ENCODE data around the gene RNASE4.

The RNASE4 gene

GRCh38 chr14:20644520-20644919, 39.8 kb upstream of the RNASE4 start:
- H3K4me1 ChIP-seq (ENCODE audit: low read length) = no peaks in the 10 kb centered on the region
- no peaks in the 10 kb centered on the region for H3K36me3 ChIP-seq (replicated peaks; ENCODE audit: insufficient read depth, low read length)
- no peaks in the 10 kb centered on the region for H3K9me3 ChIP-seq (replicated peaks; ENCODE audit: insufficient read depth, low read length)
- no peak overlapping the region for H3K4me2 ChIP-seq (ENCODE audit: low read depth, low read length)
- no peaks in the 10 kb centered on the region for H4K20me1 ChIP-seq (ENCODE audit: insufficient read depth, low read length)
- H2AFZ ChIP-seq (ENCODE audit: low read length) = no peak overlapping the region
- H3K9ac ChIP-seq (ENCODE audit: low read length) = no peak overlapping the region
- no peaks in the 10 kb centered on the region for H3K79me2 ChIP-seq (ENCODE audit: low read length)
- H3K27ac ChIP-seq (ENCODE audit: low read length) = no peak overlapping the region
- TF ChIP-seq CTCF (IDR thresholded peaks at IDR 0.05; ENCODE audit: low read length) = no peak
- TF ChIP-seq EZH2phosphoT487 (IDR thresholded peaks at IDR 0.05; ENCODE audit: low read length) = no peak
- no peaks in the 10 kb centered on the region for H3K9me2 ChIP-seq (replicated peaks; ENCODE audit: insufficient read depth, low read length)
- no peak for DNase-seq
- H3K27me3 ChIP-seq (replicated peaks; ENCODE audit: insufficient read depth, low read length) = no peaks in the 10 kb centered on the region
- no peak overlapping the region for H3K4me3 ChIP-seq (ENCODE audit: low read length)
- H3F3A ChIP-seq (ENCODE audit: insufficient read depth, low read length) = no peaks in the 10 kb centered on the region

GRCh38 chr14:20645481-20645880, 38.9 kb upstream of the RNASE4 start:
- TF ChIP-seq EZH2 (optimal IDR thresholded peaks at IDR 0.05; ENCODE audit: low read depth, low read length) = no peak
- no peak for TF ChIP-seq CTCF (IDR thresholded peaks at IDR 0.05; ENCODE audit: low read length)
- no peak for TF ChIP-seq EZH2phosphoT487 (IDR thresholded peaks at IDR 0.05; ENCODE audit: low read length)
- Histone ChIP-seq H3K4me3 (ENCODE audit: low read length) (no peak overlapping the region), H3F3A (ENCODE audit: insufficient read depth, low read length) (no peaks in the 10 kb centered on the region), H4K20me1 (ENCODE audit: insufficient read depth, low read length) (no peaks in the 10 kb centered on the region), H3K27ac (ENCODE audit: low read length) (no peak overlapping the region), H3K9me3 (replicated peaks; ENCODE audit: insufficient read depth, low read length) (no peaks in the 10 kb centered on the region), H3K79me2 (ENCODE audit: low read length) (no peaks in the 10 kb centered on the region), H3K9me2 (replicated peaks; ENCODE audit: insufficient read depth, low read length) (no peaks in the 10 kb centered on the region), H3K4me1 (ENCODE audit: low read length) (no peaks in the 10 kb centered on the region), H2AFZ (ENCODE audit: low read length) (no peak overlapping the region), H3K4me2 (ENCODE audit: low read depth, low read length) (no peak overlapping the region), H3K27me3 (replicated peaks; ENCODE audit: insufficient read depth, low read length) (no peaks in the 10 kb centered on the region), H3K36me3 (replicated peaks; ENCODE audit: insufficient read depth, low read length) (no peaks in the 10 kb centered on the region), H3K9ac (ENCODE audit: low read length) (no peak overlapping the region)
- no peak for DNase-seq

GRCh38 chr14:20652996-20653975, 31.1 kb upstream of the RNASE4 start:
- Histone ChIP-seq H3K27ac (ENCODE audit: low read length) (no peak overlapping the region), H3K4me1 (ENCODE audit: low read length) (no peaks in the 10 kb centered on the region), H4K20me1 (ENCODE audit: insufficient read depth, low read length) (no peaks in the 10 kb centered on the region), H3K79me2 (ENCODE audit: low read length) (no peaks in the 10 kb centered on the region), H3K36me3 (replicated peaks; ENCODE audit: insufficient read depth, low read length) (no peaks in the 10 kb centered on the region), H3K4me2 (ENCODE audit: low read depth, low read length) (no peak overlapping the region), H3F3A (ENCODE audit: insufficient read depth, low read length) (no peaks in the 10 kb centered on the region), H3K9ac (ENCODE audit: low read length) (no peak overlapping the region), H2AFZ (ENCODE audit: low read length) (no peak overlapping the region), H3K9me2 (replicated peaks; ENCODE audit: insufficient read depth, low read length) (no peaks in the 10 kb centered on the region), H3K27me3 (replicated peaks; ENCODE audit: insufficient read depth, low read length) (no peaks in the 10 kb centered on the region), H3K4me3 (ENCODE audit: low read length) (no peak overlapping the region), H3K9me3 (replicated peaks; ENCODE audit: insufficient read depth, low read length) (no peaks in the 10 kb centered on the region)
- DNase-seq = no peak
- TF ChIP-seq CTCF (IDR thresholded peaks at IDR 0.05; ENCODE audit: low read length) (no peak), EZH2 (optimal IDR thresholded peaks at IDR 0.05; ENCODE audit: low read depth, low read length) (no peak), EZH2phosphoT487 (IDR thresholded peaks at IDR 0.05; ENCODE audit: low read length) (no peak)
